ENCODE data around the gene SLC1A7.

Gene SLC1A7

GRCh38 chr1:53074313-53075154 is 67.9 kb downstream of the SLC1A7 start:
- Histone ChIP-seq H3K27me3 (ENCODE audit: insufficient read depth, low read length, poor library complexity, severe bottlenecking) (no peaks in the 10 kb centered on the region), H3K4me2 (ENCODE audit: low read depth, low read length, poor library complexity, severe bottlenecking) (no peak overlapping the region), H3K79me2 (ENCODE audit: insufficient read depth, low read length) (no peaks in the 10 kb centered on the region), H3K9me2 (replicated peaks; ENCODE audit: low read depth, low read length) (no peaks in the 10 kb centered on the region), H4K20me1 (ENCODE audit: insufficient read depth, low read length, poor library complexity, severe bottlenecking) (no peaks in the 10 kb centered on the region), H3K4me1 (ENCODE audit: insufficient read depth, low read length, poor library complexity, severe bottlenecking) (no peaks in the 10 kb centered on the region), H3K4me3 (ENCODE audit: low read length, poor library complexity, severe bottlenecking) (no peak overlapping the region), H3K9me3 (ENCODE audit: insufficient read depth, low read depth, low read length) (no peaks in the 10 kb centered on the region), H3F3A (ENCODE audit: low read depth) (no peaks in the 10 kb centered on the region), H3K9ac (ENCODE audit: low read depth, low read length, poor library complexity, severe bottlenecking) (no peak overlapping the region), H3K36me3 (ENCODE audit: insufficient read depth, low read length) (no peaks in the 10 kb centered on the region), H2AFZ (ENCODE audit: low read length) (no peak overlapping the region)
- TF ChIP-seq, protein P1, sequence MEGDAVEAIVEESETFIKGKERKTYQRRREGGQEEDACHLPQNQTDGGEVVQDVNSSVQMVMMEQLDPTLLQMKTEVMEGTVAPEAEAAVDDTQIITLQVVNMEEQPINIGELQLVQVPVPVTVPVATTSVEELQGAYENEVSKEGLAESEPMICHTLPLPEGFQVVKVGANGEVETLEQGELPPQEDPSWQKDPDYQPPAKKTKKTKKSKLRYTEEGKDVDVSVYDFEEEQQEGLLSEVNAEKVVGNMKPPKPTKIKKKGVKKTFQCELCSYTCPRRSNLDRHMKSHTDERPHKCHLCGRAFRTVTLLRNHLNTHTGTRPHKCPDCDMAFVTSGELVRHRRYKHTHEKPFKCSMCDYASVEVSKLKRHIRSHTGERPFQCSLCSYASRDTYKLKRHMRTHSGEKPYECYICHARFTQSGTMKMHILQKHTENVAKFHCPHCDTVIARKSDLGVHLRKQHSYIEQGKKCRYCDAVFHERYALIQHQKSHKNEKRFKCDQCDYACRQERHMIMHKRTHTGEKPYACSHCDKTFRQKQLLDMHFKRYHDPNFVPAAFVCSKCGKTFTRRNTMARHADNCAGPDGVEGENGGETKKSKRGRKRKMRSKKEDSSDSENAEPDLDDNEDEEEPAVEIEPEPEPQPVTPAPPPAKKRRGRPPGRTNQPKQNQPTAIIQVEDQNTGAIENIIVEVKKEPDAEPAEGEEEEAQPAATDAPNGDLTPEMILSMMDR (conservative IDR thresholded peaks at IDR 0.05; ENCODE audit: low read length) = no peak
- TF ChIP-seq EZH2phosphoT487 (IDR thresholded peaks at IDR 0.05; ENCODE audit: borderline replicate concordance) = no peak

DNA sequence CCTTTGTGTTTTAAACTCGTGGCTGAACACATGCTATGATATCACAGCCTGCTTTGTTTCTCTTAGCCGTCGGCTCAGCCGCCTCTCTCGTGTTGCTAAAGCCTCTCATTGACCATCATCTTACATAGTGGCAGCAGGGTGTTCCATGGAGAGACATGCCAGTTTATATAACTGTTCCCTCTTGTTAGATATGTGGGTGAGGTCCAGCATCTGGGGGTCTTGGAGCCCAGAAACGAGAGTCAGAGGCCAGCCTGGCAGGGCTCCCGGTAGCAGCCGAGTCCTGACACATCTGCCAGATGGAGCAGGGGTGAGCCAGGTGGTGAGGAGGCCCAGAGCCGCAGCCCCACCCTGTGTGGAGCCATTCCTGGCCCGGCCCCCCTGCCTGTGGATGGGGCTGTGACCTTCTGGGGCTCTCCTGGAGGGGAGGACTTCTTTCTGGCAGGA is 68.5 kb downstream of the SLC1A7 start:
- Histone ChIP-seq H2AFZ (ENCODE audit: low read length) (no peak overlapping the region), H3K9ac (ENCODE audit: low read depth, low read length, poor library complexity, severe bottlenecking) (no peak overlapping the region), H3K9me2 (replicated peaks; ENCODE audit: low read depth, low read length) (no peaks in the 10 kb centered on the region), H3F3A (ENCODE audit: low read depth) (no peaks in the 10 kb centered on the region), H4K20me1 (ENCODE audit: insufficient read depth, low read length, poor library complexity, severe bottlenecking) (no peaks in the 10 kb centered on the region), H3K4me2 (ENCODE audit: low read depth, low read length, poor library complexity, severe bottlenecking) (no peak overlapping the region), H3K36me3 (ENCODE audit: insufficient read depth, low read length) (no peaks in the 10 kb centered on the region), H3K4me1 (ENCODE audit: insufficient read depth, low read length, poor library complexity, severe bottlenecking) (no peaks in the 10 kb centered on the region), H3K9me3 (ENCODE audit: insufficient read depth, low read depth, low read length) (no peaks in the 10 kb centered on the region), H3K27me3 (ENCODE audit: insufficient read depth, low read length, poor library complexity, severe bottlenecking) (no peaks in the 10 kb centered on the region), H3K79me2 (ENCODE audit: insufficient read depth, low read length) (no peaks in the 10 kb centered on the region), H3K4me3 (ENCODE audit: low read length, poor library complexity, severe bottlenecking) (no peak overlapping the region)
- TF ChIP-seq, protein P1 (conservative IDR thresholded peaks at IDR 0.05; ENCODE audit: low read length) = no peak
- no peak for TF ChIP-seq EZH2phosphoT487 (IDR thresholded peaks at IDR 0.05; ENCODE audit: borderline replicate concordance)

DNA sequence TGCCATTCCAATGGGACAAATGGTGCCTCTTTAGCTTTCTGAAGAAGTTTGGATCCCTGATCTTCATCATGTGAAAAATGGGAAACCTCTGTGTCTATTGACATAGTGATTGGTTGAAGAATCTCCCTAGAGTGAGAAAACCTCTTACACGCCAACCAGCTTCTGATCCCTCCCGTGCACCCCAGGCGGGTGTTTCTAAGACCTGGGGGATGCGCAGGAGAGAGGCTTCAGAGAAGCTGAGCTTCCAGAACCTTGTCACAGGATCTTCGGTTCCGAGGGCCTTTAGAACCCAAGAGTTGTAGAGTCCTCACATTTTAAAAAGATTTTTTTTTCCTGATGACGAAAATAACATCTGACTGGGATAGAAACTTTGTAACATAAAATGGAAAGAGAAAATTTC is 69.2 kb downstream of the SLC1A7 start:
- no peaks in the 10 kb centered on the region for H3K79me2 ChIP-seq (ENCODE audit: insufficient read depth, low read length)
- H3K4me1 ChIP-seq (ENCODE audit: insufficient read depth, low read length, poor library complexity, severe bottlenecking) = no peaks in the 10 kb centered on the region
- no peaks in the 10 kb centered on the region for H3K36me3 ChIP-seq (ENCODE audit: insufficient read depth, low read length)
- no peaks in the 10 kb centered on the region for H3K9me2 ChIP-seq (replicated peaks; ENCODE audit: low read depth, low read length)
- no peak overlapping the region for H3K4me3 ChIP-seq (ENCODE audit: low read length, poor library complexity, severe bottlenecking)
- H3K4me2 ChIP-seq (ENCODE audit: low read depth, low read length, poor library complexity, severe bottlenecking) = no peak overlapping the region
- no peaks in the 10 kb centered on the region for H4K20me1 ChIP-seq (ENCODE audit: insufficient read depth, low read length, poor library complexity, severe bottlenecking)
- no peak overlapping the region for H2AFZ ChIP-seq (ENCODE audit: low read length)
- no peak for TF ChIP-seq EZH2phosphoT487 (IDR thresholded peaks at IDR 0.05; ENCODE audit: borderline replicate concordance)
- TF ChIP-seq, protein P1 (conservative IDR thresholded peaks at IDR 0.05; ENCODE audit: low read length) = no peak
- no peaks in the 10 kb centered on the region for H3F3A ChIP-seq (ENCODE audit: low read depth)
- H3K9me3 ChIP-seq (ENCODE audit: insufficient read depth, low read depth, low read length) = no peaks in the 10 kb centered on the region
- H3K9ac ChIP-seq (ENCODE audit: low read depth, low read length, poor library complexity, severe bottlenecking) = no peak overlapping the region
- no peaks in the 10 kb centered on the region for H3K27me3 ChIP-seq (ENCODE audit: insufficient read depth, low read length, poor library complexity, severe bottlenecking)
